Activated CD4-positive, CD25-positive, alpha-beta regulatory T cell treated with anti-CD3 and anti-CD28 coated beads, Interleukin-2, amount 50 U/mL, for 24 hours (primary cell): ENCODE data around the gene PRKCD.

Experiments
- ATAC-seq, 2 donors: fragments of 150-1000 bp; cut with Tn5 transposase; one replicate each; pipeline ENCODE4 v1.10.0; 2021; ENCODE audit warnings: mild to moderate bottlenecking in 1 of 2, moderate library complexity in 1 of 2

PRKCD gene

GRCh38 chr3:53221827-53222182 lies 60.8 kb downstream of the PRKCD start:
- no peak for ATAC-seq

- no peak for ATAC-seq
Measured at GRCh38 chr3:53222183-53222901, 61.3 kb downstream of the PRKCD start.

DNA sequence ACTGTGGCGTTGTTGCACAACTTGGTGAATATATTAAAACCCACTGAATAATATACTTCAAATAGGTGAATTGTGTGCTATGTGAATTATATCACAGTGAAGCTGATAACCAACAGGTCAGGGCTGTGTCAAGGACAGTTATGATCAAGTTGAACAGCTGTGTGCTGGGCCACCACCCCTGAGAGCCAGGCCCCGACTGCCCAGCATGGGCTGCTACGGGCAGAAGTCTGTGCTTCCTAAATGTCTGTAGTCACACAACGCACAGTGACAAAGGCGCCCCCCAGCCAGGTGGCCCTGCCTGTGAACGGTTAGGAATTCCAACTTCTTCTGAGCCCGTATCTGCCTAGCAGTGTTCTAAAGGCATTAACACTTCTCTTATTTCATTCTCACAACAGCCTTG lies 62.0 kb downstream of the PRKCD start:
- ATAC-seq = no peak

DNA sequence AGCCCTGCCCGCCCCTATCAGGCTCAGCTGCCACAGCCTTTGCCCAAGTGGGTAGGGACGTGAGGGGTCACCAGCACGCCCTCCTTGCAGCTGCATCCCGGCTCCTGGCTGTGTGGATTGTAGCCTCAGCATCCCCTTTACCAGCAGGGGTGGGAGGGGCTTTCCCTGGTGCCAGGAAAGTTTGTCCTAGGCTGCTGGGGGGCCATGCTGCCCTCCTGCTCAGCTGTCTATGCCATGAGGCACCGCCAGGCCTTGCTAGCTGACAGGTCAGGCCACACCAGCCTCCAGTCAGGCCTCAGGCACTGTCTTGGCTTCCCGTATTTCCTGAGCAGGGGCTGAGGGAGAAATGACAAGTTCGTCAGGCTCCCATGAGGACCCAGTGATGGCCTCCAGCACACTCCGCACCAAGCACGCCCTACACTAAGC lies 62.5 kb downstream of the PRKCD start:
- no peak for ATAC-seq

DNA sequence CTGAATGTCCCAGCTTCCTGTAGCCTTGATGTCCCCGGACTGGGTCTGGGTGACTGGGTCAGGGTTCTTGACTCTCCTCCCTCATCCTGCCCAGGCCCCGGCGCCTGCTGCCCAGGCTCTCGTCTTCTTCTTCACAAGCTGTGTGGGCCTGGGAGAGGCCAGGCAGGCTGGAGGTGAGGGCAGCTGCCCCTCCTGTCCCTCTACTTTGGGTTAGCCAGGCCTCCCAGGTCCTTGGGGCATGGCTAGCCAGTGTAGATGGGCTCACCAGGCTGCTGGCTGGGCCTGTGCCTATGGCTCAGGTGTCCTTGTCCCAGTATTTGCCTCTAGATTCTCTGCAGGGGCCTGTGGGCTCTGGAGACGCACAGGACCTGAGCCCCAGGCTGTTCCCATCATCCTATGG lies 63.0 kb downstream of the PRKCD start:
- no peak for ATAC-seq

DNA sequence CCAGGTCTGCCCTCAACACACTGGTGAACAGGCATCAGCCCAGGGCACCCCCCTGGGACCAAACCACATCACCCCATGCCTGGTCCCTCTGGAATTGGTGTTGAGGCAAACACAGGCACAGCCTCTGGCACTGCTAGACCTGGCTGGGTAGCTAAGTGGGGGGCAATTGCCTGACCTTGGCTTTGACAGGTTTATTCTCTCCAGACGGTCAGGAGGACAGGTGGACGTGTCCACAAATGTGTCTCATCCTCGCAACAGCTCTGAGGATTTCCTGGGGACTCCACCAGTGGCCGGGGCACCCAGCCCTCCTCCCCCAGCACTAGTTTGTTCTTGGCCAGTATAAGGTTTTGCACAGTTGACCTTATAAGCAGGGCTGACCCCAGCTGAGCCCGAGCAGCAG lies 63.5 kb downstream of the PRKCD start:
- no peak for ATAC-seq

- no peak for ATAC-seq
Measured at GRCh38 chr3:53225181-53225580, 64.2 kb downstream of the PRKCD start.

- ATAC-seq = no peak
Measured at GRCh38 chr3:53225651-53226050, 64.6 kb downstream of the PRKCD start.

GRCh38 chr3:53226142-53226840 lies 65.3 kb downstream of the PRKCD start:
- ATAC-seq = no peak

GRCh38 chr3:53226841-53227407 lies 65.9 kb downstream of the PRKCD start:
- no peak for ATAC-seq

- ATAC-seq = no peak
Measured at GRCh38 chr3:53227993-53228885, 67.2 kb downstream of the PRKCD start.

- no peak for ATAC-seq
Measured at GRCh38 chr3:53229171-53229570, 68.2 kb downstream of the PRKCD start.

- ATAC-seq = no peak
Measured at GRCh38 chr3:53229606-53230005, 68.6 kb downstream of the PRKCD start.

GRCh38 chr3:53230041-53230621 lies 69.1 kb downstream of the PRKCD start:
- no peak for ATAC-seq

DNA sequence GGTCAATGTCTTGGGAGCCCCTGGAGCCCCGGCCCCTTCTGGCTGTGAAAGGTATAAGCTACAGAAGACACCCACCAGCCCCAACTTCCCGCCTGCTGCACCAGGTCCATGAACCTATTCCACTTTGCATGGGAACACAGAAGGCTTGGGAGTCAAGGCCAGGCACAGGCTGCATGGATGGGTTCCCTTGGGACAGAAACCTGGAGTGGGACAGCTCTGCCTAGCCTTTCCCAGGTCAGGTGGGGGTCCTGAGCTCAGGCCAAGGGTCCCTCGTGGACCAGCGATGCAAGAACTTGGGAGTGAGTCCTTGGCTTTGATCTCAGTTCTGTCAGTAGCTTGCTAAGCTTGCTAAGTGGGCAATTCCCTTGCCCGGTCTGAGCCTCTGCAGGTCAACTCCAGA lies 69.8 kb downstream of the PRKCD start:
- no peak for ATAC-seq

DNA sequence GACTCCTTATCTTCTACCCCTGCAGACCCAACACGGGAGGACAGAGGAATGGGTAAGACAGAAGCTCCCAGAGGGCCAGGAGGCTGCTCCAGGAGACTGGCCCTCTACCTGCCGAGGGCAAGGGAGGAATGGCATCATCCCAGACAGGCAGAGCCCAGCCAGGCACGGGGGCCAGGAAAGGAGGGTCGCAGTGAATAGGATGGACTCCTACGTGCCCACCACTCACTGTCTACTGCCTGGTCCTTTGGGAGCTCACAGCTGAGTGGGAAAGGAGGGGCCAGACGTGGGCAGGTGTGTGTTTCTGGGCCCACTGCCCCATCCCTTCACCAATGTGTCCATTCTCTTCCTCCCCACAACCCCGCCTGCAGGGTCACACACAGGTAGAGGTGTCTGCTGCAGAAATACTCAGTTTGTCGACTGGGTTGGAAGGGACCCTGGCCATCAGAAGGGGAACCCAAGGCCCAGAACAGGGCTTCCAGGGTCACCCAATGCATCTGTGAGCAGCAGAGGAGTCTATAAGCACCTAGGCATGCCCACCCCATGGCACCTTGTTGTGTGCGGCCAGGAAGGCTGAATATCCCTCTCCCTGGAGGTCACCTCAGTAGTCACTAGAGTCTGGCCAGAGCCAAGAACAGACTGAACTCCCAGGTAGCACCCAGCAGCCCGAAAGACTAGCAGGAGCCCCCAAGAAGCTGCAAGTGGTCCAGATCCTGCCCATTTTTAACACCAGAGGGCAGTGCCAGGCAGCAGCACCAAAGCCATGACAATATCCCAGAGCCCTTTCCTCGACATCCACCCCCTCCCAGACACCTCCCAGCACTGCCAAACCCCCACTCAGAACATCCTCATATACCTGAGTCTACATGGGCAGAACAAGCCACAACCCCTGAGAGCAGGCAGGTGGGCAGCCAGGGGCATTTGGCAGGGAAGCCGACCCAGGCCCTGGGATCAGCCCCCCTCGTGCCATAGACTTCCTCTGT lies 70.8 kb downstream of the PRKCD start:
- ATAC-seq = no peak

DNA sequence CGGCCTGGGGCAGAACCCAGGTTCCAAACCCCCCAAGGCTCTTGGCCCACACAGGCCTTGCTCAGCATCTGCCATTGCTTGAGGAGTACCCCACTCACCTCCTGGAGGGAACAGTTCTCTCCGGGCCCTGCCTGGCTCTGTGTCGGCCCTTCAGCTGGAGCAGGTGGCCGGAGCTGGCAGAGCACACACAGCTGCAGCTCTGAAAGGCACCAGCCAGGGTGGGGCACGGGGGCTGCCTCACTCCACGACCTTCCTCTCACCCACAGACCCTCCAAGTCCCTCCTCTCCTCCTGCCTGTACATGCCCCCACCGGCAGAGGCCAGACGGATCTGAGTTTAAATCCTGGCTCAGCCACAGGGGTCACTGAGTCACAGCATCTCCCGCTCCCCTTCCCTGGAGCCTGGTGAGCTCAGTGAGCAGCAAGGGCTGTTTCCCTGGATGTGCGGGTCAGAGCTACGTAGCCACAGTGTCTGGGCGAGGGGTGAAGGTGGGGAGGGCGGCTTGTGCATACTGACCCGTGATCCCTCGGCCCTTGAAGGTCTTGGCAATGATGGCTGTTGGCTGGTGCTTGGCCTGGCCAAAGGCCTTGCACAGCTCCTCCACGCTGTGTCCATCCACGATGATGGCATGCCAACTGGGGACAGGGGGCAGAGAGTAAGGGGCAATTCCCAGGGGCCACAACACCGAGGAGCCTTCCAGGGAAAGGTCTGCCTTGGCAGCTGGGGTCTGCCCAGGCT lies 71.8 kb downstream of the PRKCD start:
- ATAC-seq = no peak

DNA sequence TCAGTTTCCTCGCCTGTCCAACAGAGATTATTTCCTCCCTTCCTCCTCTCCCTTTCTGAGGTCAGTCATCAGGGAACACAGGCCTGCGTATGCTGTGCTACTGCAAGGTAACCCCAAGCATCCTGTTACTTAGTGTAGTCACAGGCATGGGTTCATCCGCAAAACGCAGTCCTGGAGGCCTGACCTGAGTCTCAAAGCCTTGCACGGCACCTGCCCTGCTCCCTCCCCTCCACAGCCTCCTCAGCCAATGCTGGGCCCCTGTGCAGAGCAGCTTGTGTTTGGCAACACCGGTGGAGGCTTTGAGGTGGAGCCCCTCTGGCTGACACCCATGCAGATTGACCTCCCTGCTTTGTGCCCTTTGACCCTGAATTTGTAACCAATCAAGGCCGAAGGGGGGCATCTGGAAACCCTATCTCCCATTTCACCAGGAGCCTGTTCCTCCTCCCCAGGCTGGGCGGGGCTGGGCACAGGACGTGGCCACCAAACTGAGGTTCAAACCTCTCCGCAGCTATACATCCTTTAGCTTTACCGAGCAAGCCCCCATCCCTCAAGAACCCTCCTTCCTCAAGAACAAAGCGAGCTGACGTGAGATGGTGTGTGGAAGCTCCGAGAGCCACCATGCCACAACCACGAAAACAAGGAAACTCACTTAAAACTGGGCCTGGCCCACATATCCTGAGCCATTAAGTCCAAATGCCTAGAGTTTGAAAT lies 73.3 kb downstream of the PRKCD start:
- no peak for ATAC-seq

DNA sequence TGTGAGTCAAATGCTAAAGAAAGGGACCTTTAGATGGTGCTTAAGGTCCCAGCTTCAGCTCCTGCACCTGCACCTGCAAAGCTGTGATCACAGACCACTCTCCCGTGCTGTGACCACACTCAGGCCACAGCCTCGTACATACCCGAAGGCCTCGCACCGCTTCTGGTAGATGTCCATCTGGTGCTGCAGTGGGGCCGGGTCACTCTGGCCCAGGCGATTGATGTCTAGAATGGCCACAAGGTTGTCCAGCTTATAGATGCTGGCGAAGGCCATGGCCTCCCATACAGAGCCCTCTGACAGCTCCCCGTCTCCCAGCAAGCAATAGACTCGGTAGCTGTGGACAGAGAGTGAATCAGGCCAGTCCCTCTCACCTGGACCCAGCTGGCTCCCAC lies 73.8 kb downstream of the PRKCD start:
- ATAC-seq = no peak

DNA sequence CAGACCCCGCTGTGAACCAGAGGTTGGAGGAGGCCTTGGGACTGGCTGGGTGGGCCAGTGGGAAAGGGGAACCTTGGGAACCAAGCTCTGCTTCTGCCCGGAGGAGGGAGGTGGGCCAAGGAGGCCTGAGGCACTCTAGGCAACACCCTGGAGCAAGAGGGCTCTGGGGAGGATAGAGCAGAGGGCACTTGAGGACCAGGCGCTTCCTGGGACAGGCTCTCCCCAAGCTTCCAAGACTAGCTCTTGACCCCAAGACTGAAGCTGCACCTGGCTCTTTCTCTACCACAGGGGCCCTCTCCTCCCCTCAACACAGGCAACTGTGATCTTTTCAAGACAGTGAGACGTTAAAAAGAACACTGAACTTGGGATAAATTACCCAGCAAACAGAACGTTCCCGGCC lies 74.5 kb downstream of the PRKCD start:
- ATAC-seq = no peak
